ENCODE results near the gene MAP2K6. TPM values are rescaled to one million over a fixed set of nuclear protein-coding genes. Genes with fewer than 3 reads are reported as not detected.

The MAP2K6 gene
- total RNA-seq, 1 experiment from 2014 or later, result 12.3 TPM

DNA sequence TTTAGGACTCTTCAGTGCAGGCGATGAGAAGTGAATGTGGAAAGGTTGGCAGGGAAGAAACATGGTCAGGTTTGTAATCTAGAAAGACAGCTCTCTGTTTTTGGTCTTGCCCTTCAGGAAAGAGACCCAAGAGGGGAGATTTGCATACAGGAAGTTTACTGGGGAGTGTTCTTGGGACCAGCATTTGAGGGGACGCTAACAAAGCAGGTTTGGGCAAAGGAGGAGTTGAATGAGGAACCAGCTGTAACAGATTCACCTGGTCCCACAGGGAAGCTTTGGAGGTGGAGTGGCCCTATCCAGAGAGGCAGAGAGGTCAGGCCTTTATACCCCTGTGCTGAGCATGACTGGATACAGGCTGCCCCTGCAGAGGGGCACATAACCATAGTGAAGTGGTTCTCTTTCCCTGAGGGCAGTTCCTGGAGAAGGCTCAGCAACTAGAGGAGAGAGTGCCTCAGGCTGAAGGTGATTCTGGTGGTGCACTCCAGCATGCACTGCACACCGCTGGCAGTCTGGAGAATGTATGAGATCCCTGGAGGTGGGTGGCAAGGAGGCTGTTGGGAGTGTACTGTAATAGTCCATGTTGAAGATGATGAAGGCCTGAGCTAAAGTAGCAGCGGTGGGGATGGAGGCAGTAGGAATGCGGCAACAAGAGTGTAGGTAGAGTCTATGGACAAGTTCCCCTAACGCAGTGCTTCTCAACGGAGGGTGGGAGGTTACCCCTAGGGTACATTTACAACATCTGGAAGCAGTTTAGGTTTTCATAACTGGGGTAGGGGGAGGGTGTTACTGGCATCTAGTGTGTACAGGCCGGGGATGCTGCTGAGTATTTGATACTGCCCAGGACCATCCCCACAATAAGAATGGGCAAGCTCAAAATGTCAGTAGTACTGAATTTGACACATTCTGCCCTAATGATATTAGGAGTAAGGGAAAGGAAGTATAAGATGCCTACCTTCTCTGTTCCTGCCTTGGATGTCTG, 37.2 kb downstream of the MAP2K6 start:
- DNase-seq (ENCODE audit: low spot score), result no peak
- in situ Hi-C loops (cut with HindIII; ENCODE audit: low sequenced_read_pairs), result no loop called here

DNA sequence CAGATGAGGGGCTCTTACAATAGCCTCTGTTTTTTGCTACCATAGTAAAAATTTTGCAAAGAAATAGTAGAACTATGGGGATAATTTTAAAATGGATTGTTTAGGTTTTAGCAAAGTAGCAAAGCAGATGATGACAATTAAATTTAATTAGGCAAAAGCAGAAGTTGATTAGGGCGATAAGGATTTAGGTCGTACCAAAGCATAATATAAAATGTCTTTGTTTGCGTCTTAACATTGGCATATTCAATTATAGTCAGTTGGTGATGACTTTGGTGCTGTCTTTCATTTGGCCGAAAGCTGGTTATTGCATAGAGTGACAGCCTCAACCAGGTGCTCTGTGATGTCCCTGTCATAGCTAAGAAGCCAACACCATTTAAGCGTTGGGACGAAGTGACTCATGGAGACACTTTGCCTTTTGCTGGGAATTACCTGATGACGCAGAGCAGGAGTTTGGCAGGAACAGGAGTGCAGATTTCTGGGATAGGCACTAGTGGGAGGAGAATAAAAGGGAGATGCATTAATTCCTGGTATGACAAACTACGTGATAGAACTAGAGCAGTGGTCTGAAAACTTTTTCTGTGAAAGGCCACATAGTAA, 38.3 kb downstream of the MAP2K6 start:
- in situ Hi-C loops (cut with HindIII; ENCODE audit: low sequenced_read_pairs), result no loop called here

DNA sequence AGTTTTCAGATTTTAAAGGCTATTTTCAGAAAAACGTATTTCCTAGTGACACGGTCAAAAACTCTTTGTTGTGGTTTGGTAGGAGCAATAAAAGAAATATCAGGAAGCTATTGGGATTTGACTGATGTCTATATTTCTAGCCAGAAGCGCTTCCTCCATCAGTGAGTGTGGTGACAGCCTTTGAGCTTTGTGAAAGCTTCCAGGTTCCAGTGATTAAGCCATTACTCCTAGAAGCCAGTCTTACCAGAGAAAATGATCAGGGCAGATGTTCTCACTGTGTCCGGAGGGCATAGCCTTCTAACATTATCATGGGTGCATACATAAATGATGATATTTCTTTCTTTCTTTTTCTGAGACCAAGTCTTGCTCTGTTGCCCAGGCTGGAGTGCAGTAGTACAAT, 39.6 kb downstream of the MAP2K6 start:
- in situ Hi-C loops (cut with HindIII; ENCODE audit: low sequenced_read_pairs), result no loop called here
- no peak for DNase-seq (ENCODE audit: low spot score)

More for the DNA sequence above, 38.3 kb downstream of the MAP2K6 start:
- DNase-seq (ENCODE audit: low spot score), result no peak

DNA sequence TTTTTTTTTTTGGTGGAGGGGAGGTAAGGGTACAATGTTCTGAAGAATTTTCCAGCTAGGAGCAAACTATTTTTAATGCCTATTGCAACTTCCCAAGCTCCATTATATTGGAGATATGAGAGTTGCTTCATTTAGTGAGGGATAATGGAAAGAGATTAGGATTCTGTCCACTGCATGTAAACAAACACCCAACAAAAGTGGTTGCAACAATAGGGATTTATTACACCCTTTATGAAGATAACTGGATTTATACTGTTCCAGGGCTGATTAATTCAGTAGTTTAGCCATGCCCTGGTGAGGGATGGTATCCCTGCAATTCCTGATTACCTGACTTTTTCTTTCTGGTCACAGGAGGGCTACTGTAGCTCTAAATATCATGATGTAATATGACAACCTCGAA, 40.5 kb downstream of the MAP2K6 start:
- in situ Hi-C loops (cut with HindIII; ENCODE audit: low sequenced_read_pairs), result no loop called here
- DNase-seq (ENCODE audit: low spot score), result no peak

DNA sequence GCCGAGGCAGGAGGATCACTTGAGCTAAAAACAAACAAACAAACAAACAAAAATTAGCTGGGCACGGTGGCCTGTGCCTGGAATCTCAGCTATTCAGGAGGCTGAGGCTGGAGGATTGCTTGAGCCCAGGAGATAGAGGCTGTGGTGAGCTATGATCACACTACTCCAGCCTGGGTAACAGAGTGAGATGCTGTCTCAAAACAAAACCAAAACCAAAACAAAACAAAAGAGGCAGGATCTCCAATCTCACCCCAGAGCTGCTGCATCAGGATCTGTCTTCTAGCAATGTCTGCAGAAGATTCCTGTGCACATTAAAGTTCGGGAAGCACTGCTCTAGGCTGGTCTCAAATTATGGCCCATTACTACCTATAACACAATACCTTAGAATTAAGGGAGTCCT, 43.1 kb downstream of the MAP2K6 start:
- in situ Hi-C loops (cut with HindIII; ENCODE audit: low sequenced_read_pairs), result no loop called here
- DNase-seq (ENCODE audit: low spot score), result no peak

DNA sequence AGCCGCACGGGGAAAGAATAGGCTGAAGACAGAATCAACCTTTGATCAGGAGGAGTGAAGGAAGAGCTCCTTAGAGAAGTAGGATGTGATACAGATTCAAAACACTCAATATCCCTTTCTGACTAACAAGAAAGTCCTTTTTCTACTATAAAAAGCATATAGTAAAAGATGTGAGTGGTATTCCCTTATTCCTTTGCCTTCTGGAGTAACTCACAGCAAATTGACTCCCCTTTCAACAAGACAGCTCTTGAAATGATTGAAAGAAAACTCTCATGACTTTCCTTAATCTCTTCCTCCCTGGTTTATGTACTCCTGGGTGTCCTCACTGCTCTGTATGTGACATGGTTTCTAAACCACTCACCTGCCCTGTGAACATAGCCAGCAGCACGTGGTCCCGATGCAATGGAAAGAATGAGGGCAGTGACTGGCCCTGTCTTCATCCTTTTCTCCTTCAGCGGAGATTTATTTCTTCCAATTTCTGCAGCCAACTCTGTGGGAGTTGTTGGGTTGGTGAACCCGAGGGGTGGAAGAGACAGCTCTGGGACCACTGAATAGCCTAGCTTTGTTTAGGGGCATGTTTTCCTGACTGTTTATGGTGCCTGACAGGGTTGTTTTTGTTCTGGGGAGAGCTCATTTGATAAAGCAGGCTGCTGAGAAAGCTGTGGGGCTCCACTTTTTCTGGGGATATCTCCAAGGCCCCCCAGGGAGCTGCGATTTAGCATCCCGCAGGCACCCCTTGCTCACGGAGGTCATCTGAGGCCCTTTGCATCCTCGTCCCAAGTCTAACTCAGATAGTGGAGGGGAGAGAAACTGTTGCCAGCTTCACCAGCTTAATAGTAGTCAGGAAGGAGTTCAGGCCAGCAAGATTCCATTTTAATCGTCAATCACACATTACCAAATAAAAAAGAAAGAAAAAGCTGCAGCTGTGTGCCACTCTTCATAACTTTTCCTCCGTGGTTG, 46.7 kb downstream of the MAP2K6 start:
- DNase-seq (ENCODE audit: low spot score), result peak; percentile 47
- in situ Hi-C loops (cut with HindIII; ENCODE audit: low sequenced_read_pairs), result no loop called here

DNA sequence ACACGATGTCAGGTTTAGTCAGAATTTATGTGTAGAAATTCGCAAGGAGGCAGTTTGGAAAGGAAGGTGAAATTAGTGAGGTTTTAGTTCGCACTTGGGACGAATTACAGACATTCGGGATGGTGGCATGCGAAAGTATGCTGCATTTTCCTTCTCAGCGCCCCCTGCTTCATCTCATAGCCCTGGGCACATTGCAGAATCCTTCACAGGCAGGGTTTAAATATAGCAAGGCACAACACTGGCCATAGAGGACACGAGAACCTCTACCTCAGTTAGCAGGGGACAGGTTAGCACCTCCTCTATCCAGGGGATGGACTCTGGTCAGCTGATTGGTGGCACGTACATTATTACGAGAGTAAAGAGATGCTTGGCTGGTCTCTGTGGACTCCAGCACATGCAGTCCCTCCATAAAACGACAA, 47.5 kb downstream of the MAP2K6 start:
- no peak for DNase-seq (ENCODE audit: low spot score)
- in situ Hi-C loops (cut with HindIII; ENCODE audit: low sequenced_read_pairs), result no loop called here

DNA sequence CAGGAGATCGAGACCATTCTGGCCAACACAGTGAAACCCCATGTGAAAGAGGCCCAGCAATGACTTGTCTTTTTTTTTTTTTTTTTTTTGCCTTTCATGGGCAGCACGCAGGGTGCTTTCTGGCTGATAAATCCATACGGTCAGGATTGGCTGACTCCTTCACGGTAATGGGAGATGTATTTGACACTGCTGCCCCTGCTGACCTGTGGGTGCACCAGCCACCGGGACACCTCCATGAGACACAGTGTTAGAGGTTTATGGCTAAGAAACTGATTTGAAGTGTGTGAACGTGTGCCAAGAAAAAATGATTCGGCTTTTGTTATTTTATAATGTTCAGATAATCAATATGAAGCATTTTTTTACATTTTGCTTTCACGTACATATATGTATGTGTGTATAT, 48.4 kb downstream of the MAP2K6 start:
- no peak for DNase-seq (ENCODE audit: low spot score)
- in situ Hi-C loops (cut with HindIII; ENCODE audit: low sequenced_read_pairs), result no loop called here

DNA sequence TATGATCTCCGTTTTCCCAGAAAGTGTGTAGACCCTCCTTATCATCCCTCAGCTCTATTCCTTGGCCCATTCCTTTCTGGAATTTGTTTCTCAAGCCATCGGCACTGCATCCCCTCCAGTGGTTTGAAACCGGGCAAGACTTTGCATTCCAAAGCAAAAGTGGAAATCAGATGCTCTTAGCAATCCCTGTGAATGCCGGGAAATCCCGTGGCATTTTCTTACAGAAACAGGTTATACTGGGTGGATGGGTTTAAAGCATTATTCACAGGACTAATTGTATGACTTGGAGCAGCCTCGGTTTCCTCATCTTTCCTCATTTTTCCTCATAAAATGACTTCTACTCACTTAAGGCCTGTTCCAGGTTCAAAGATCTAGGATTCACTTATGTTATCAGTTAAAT, 52.0 kb downstream of the MAP2K6 start:
- in situ Hi-C loops (cut with HindIII; ENCODE audit: low sequenced_read_pairs), result no loop called here
- no peak for DNase-seq (ENCODE audit: low spot score)

DNA sequence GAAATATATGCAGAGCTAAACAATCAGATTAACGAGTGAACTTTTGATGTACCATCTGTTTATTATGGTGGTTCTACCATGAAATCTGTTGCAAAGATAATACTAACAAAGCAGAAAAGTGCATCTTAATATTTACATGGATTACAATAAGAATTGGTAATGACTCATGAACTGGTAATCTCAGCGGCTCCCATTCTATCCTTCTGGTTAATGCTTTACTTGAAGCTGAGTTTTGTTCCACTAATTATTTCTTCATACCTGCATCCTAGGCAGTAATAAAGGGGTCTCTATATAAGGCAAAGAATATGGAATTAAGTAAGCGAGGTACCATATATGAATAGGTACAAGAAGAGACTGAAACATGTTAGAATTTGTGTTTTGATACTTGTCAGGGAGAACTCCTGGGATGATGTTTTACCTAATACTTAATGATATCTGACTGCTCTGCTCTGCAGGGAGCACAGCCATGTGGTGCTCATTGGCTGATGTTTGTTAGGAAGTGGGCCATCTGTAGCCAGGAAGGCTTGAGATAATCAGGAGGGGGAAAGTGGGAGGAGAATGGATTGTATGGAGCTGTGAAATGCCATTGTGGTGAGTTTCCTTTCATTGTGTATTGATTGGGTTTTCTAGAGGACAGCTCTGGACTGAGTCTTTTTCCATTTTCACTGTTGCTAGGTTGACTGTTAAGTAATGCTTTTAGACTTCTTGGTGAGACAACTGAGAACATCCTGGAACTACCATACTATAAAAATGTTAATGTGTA, 52.6 kb downstream of the MAP2K6 start:
- peak; percentile 40 for DNase-seq (ENCODE audit: low spot score)
- in situ Hi-C loops (cut with HindIII; ENCODE audit: low sequenced_read_pairs), result no loop called here

DNA sequence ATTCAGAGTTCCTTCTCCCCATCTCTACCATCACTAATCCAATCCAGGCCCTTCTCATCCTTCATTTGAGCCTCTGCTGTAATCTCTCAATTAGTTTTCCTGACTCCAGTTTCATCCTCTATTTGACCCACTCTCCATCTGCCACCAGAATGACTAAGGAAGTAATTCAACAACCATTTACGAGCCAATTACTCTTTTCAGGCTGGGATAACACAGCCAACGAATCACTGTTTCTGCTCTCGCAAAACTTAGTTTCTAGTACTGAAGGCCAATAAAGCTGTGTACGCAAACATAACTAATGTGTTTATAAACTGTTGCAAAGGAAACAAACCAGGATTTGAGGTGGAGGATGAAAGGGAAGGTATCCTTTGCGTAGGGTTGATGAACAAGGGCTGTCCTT, 53.7 kb downstream of the MAP2K6 start:
- in situ Hi-C loops (cut with HindIII; ENCODE audit: low sequenced_read_pairs), result no loop called here
- no peak for DNase-seq (ENCODE audit: low spot score)

DNA sequence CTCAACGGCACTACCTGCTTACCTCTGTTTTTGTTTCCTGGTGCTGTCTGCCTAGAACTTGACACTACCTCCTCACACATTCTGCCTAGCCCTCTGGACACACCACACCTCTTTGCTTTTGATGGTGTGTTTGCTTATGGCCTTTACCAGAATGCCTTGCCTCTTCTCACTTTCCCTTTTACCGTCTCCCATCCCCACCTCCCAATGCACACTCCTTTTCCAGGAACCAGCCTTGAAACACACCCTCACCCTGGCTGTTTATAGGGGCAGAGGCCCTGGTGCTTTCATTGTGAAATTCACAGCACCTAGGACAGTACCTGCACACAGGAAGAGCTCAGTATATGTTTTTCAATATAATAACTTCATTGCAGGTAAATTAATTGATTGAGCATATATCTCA, 56.2 kb downstream of the MAP2K6 start:
- DNase-seq (ENCODE audit: low spot score), result no peak
- in situ Hi-C loops (cut with HindIII; ENCODE audit: low sequenced_read_pairs), result no loop called here

DNA sequence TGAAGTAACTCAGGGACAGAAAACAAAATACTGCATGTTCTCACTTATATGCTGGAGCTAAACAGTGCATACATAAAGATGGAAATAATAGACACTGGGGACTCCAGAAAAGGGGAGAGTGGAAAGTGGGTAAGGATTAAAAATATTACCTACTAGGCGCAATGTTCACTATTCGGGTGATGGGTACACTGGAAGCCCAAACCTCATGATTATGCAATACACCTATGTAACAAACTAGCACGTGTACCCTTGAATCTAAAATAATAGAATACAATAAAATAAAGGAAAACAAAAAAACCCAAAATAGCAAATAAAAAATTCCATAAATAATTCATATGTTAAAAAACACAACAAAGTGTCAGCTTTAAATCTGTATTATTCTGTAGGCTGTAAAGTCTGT, 56.9 kb downstream of the MAP2K6 start:
- DNase-seq (ENCODE audit: low spot score), result no peak
- in situ Hi-C loops (cut with HindIII; ENCODE audit: low sequenced_read_pairs), result no loop called here

DNA sequence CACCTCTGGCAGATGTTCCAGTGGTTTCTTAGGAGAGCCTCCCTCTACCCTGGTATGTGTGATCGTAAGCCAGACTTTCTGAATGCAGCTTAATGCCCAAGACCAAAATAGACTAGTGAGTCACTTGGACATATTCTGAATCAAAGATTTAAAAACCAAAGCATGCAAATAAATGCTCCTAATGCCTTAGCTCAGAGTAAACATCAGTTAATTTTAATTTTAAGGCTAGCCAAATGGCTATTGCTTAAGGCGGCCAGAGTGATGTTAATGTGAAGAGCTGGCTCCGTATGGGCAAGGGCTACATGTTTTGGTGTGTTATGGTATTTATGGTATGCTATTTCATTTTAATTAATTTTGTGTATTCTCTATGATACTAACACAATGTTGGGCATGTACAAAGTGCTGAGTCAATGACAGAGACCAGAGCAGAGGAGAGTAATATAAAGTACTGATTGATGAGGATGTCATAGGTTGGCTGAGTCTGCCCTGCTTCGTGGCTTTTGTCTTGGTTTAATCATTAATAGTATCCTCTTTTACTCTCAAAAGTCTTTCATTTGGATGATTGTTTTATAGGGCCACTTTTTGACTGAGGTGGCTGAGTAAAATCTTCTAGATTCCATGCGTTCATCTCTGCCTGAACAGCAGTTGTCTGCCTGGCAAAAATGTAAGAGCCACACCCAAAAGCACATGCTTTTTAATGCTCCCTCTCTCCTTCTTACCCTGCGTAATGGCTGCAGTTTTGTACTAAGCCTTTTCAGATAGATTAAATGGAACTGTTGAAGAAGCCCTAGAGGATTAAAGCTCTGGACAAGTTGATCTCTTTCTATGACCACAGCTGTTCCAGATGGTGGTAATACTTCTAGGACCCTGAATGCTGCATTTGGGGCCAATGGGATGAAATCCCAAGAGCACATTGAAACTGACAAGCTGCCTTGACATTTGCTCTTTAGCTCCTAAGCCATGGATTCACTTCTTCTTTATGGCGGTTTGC, 59.6 kb downstream of the MAP2K6 start:
- DNase-seq (ENCODE audit: low spot score), result no peak
- in situ Hi-C loops (cut with HindIII; ENCODE audit: low sequenced_read_pairs), result no loop called here

DNA sequence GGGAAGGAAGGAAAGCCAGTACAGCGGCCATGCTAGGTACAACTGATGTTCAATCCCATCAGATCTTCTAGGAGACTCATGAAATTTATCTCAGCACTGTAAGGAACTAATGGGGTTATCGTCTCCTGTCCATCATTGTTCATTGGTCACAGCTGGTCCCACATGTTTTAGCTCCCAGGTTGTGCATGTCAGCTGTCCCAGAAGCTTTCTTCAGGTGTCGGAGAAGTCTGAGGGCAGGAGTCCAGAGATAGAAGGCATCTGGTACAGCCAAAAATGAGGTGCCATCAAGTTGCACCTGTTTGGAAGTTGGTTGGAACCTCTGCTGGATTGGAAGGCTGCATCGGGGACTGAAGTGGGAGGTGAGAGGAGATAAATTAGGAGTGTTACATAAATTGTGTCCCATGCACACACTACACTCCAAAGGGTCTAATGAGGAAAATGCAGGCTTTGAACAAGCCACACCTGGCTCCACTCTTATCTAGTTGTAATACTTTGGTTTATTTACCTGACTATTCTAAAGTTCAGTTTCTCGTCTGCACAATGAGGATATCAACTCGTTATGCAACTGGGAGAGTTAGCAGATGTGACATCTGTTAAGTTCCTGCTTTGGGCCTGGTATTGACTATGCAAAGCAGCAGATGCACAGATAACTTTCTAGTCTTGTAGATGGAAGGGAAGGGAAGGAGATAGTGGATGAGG, 62.9 kb downstream of the MAP2K6 start:
- no peak for DNase-seq (ENCODE audit: low spot score)
- in situ Hi-C loops (cut with HindIII; ENCODE audit: low sequenced_read_pairs), result no loop called here

DNA sequence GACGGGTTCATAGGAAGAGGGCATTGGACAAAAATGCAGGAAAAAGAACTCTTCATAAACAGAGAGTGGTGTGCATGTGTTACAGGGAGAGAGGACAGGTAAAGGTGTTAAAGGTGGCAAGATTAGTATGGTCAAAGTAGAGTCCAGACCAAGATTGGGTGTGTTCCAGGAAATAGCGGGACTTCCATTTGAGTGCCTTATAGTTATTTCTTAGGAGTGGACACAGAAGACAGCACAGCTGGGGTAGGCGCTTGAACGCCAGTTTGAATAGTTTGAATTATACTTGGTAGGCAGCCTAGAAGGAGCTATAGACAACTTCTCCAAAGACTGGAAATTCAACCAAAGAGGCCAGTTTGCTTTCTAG, 63.4 kb downstream of the MAP2K6 start:
- in situ Hi-C loops (cut with HindIII; ENCODE audit: low sequenced_read_pairs), result no loop called here
- DNase-seq (ENCODE audit: low spot score), result no peak

DNA sequence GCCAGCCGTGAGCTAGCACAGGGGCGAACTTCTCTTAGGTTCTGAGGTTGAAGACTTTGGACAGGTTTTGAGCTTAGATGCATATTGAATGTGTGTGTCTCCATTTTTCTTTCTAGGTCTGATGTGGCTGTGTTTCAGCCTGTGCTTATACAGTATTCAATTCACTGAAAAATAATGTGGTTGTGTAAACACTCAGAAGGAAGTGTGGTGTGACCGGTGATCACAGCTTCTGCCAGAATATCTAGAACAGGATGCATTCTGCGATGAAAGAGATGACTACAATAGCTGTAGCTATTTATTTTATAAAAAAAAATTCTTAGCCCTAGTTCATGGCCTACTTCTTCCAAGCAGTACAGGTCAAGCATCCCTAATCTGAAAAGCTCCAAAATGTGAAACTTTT, 64.4 kb downstream of the MAP2K6 start:
- no peak for DNase-seq (ENCODE audit: low spot score)
- in situ Hi-C loops (cut with HindIII; ENCODE audit: low sequenced_read_pairs), result no loop called here

Measured in G401 (cell line).